ENCODE data around the gene LIMK1.

- TF ChIP-seq, protein P1, sequence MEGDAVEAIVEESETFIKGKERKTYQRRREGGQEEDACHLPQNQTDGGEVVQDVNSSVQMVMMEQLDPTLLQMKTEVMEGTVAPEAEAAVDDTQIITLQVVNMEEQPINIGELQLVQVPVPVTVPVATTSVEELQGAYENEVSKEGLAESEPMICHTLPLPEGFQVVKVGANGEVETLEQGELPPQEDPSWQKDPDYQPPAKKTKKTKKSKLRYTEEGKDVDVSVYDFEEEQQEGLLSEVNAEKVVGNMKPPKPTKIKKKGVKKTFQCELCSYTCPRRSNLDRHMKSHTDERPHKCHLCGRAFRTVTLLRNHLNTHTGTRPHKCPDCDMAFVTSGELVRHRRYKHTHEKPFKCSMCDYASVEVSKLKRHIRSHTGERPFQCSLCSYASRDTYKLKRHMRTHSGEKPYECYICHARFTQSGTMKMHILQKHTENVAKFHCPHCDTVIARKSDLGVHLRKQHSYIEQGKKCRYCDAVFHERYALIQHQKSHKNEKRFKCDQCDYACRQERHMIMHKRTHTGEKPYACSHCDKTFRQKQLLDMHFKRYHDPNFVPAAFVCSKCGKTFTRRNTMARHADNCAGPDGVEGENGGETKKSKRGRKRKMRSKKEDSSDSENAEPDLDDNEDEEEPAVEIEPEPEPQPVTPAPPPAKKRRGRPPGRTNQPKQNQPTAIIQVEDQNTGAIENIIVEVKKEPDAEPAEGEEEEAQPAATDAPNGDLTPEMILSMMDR (IDR thresholded peaks at IDR 0.05; ENCODE audit: extremely low read depth in 1 of 2, insufficient read depth in 1 of 2, low read depth in 1 of 2, low read length in 2 of 2) = no peak
- TF ChIP-seq, protein P2, sequence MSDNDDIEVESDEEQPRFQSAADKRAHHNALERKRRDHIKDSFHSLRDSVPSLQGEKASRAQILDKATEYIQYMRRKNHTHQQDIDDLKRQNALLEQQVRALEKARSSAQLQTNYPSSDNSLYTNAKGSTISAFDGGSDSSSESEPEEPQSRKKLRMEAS (IDR thresholded peaks at IDR 0.05; ENCODE audit: insufficient read depth, insufficient read length) = no peak
- no peak for TF ChIP-seq POLR2AphosphoS5 (IDR thresholded peaks at IDR 0.05; ENCODE audit: insufficient read depth, low read depth, low read length)
- no peak for TF ChIP-seq GATA2 (IDR thresholded peaks at IDR 0.05; ENCODE audit: insufficient read depth, insufficient read length, low read depth, low read length)
- TF ChIP-seq POLR2A (IDR thresholded peaks at IDR 0.05; ENCODE audit: low read depth, low read length) = no peak
- no peak for TF ChIP-seq JUN (IDR thresholded peaks at IDR 0.05; ENCODE audit: borderline replicate concordance, insufficient read depth, insufficient read length, low read depth)
- TF ChIP-seq EZH2 (IDR thresholded peaks at IDR 0.05; ENCODE audit: borderline replicate concordance, low read depth, low read length, severe bottlenecking) = no peak
- TF ChIP-seq MYC (IDR thresholded peaks at IDR 0.05; ENCODE audit: low read depth, low read length) = no peak
These were observed 11.5 kb downstream of the LIMK1 start for GRCh38 chr7:74095135-74095534.
